ENCODE measurements around the gene HPCAL1. TPM values are rescaled to one million over a fixed set of nuclear protein-coding genes. Genes with fewer than 3 reads are reported as not detected.

HPCAL1 gene
- total and polyA plus RNA-seq, 10 of the 15 experiments (the other 5 are each of a cell fraction or from before 2014, with no cell fraction given): 0.40 to 12.8 (median 7.9) TPM

DNA sequence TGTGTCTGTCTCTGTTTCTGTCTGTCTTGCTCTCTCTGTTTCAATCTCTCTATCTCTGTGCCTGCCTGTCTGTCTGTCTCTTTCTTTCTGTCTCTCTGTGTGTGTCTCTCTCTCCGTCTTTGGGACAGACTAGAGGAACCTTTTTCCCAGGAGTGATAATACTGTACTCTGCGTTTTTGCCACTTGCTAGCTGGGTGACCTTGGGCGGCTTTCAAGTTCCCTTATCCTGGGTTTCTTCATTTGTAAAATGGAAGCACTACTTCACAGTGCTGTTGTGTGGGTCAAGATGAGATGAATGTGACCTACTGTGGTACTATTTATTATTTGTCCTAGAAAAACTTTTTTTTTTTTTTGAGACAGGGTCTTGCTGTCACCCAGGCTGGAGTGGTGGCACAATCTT, 42.4 kb downstream of the HPCAL1 start:
- ChIA-PET SMC1A (ENCODE audit: uncharacterized antibody, unreplicated experiment) (no interaction called here), POLR2A (no interaction called here), RAD21 (ENCODE audit: unreplicated experiment) (no interaction called here), CTCF (no interaction called here)
- no peaks in the 10 kb centered on the region for H3K36me3 ChIP-seq (ENCODE audit: control insufficient read depth in 2 of 2, insufficient read depth in 2 of 2, low read length in 1 of 2)
- intact Hi-C loops (cut with micrococcal nuclease; ENCODE audit: unreplicated experiment): no loop called here
- no peak overlapping the region for H3K27ac ChIP-seq (ENCODE audit: control insufficient read depth, insufficient read depth)
- no peaks in the 10 kb centered on the region for H3K79me2 ChIP-seq (ENCODE audit: control insufficient read depth, insufficient read depth, low read length)
- DNase-seq (ENCODE audit: low read depth, low spot score): no peak
- H3K4me2 ChIP-seq (ENCODE audit: control insufficient read depth, insufficient read depth): no peak overlapping the region
- H3K27me3 ChIP-seq (replicated peaks in 1 of 2; ENCODE audit: control insufficient read depth in 2 of 2, insufficient read depth in 2 of 2, low read length in 1 of 2): no peaks in the 10 kb centered on the region
- in situ Hi-C loops (cut with MboI): no loop called here
- FAIRE-seq: no peak
- H3K9ac ChIP-seq (ENCODE audit: control insufficient read depth, insufficient read depth, low read length): no peak overlapping the region
- no TSS peak for BruUV-seq (replicated peaks)
- H4K20me1 ChIP-seq (ENCODE audit: control insufficient read depth, insufficient read depth): no peaks in the 10 kb centered on the region
- H3K4me1 ChIP-seq (ENCODE audit: control insufficient read depth, insufficient read depth, low read length): no peaks in the 10 kb centered on the region
- H3K4me3 ChIP-seq: no peak overlapping the region
- no peak for TF ChIP-seq ZNF622 (IDR thresholded peaks at IDR 0.05)
- no peak for TF ChIP-seq ZNF384 (IDR thresholded peaks at IDR 0.05; ENCODE audit: borderline replicate concordance, low read depth, low read length)
- TF ChIP-seq, protein P1, sequence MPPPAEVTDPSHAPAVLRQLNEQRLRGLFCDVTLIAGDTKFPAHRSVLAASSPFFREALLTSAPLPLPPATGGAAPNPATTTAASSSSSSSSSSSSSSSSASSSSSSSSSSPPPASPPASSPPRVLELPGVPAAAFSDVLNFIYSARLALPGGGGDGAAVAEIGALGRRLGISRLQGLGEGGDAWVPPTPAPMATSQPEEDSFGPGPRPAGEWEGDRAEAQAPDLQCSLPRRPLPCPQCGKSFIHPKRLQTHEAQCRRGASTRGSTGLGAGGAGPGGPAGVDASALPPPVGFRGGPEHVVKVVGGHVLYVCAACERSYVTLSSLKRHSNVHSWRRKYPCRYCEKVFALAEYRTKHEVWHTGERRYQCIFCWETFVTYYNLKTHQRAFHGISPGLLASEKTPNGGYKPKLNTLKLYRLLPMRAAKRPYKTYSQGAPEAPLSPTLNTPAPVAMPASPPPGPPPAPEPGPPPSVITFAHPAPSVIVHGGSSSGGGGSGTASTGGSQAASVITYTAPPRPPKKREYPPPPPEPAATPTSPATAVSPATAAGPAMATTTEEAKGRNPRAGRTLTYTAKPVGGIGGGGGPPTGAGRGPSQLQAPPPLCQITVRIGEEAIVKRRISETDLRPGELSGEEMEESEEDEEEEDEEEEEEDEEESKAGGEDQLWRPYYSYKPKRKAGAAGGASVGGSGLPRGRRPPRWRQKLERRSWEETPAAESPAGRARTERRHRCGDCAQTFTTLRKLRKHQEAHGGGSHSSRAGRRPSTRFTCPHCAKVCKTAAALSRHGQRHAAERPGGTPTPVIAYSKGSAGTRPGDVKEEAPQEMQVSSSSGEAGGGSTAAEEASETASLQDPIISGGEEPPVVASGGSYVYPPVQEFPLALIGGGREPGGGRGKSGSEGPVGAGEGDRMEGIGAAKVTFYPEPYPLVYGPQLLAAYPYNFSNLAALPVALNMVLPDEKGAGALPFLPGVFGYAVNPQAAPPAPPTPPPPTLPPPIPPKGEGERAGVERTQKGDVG (CRISPR knock-in tag; IDR thresholded peaks at IDR 0.05): no peak
- no peak for TF ChIP-seq SREBF2 (IDR thresholded peaks at IDR 0.05; ENCODE audit: low read length)
- TF ChIP-seq NR2C1 (IDR thresholded peaks at IDR 0.05): no peak
- no peak for TF ChIP-seq CHD1 (IDR thresholded peaks at IDR 0.05; ENCODE audit: low read depth, low read length)
- no peak overlapping the region for H2AFZ ChIP-seq (ENCODE audit: control insufficient read depth, low read depth, low read length)
- ATAC-seq: no peak
- WGBS (ENCODE audit: insufficient coverage, insufficient replicate concordance, low lambda C conversion rate, missing lambda C conversion rate): 44% methylated on average over 3 of the region's 3 CpGs
- no peaks in the 10 kb centered on the region for H3K9me3 ChIP-seq (replicated peaks; ENCODE audit: control insufficient read depth, insufficient read depth, low read length)
